A549 treated with Mapracorat at 1 μM for 4 hours (cell line): ENCODE results near the gene NDUFA11. TPM values are rescaled to one million over a fixed set of nuclear protein-coding genes. Genes with fewer than 3 reads are reported as not detected.

Experiments
- total RNA-seq: library from RNA; stranded (reverse); fragments of 200-300 nt; extraction: Qiagen RNA extraction; gene quantifications from 5 replicates; pipeline ENCODE4 v1.2.3, GENCODE V29; 2022

Gene NDUFA11
- total RNA-seq = 217 to 311 TPM (median 290 TPM) in 5 replicates

GRCh38 chr19:5903624-5904351 lies at the start of gene NDUFA11:
NDUFA11 (minus strand) TSS chr19:5903790; CDS start chr19:5903708, 82 bp downstream.

GRCh38 chr19:5913739-5914357 lies 10.3 kb upstream of the NDUFA11 start, which contains the start of gene CAPS:
CAPS (plus strand) TSS chr19:5914254; CDS start chr19:5914407, 153 bp downstream.

GRCh38 chr19:5904352-5905113 lies 943 bp upstream of the NDUFA11 start, which contains the start of gene VMAC:
VMAC (plus strand) TSS chr19:5904872; CDS start chr19:5904891, 19 bp downstream.

GRCh38 chr19:5851302-5851701 lies 52.3 kb downstream of the NDUFA11 start, which contains the start of gene FUT3:
FUT3 (minus strand) TSS chr19:5851449.

Other genes starting within 250 kb of the NDUFA11 start
- 46.9 to 73.1 TPM (median 68.7 TPM) in 5 replicates for gene MICOS13, start 223.3 kb downstream of the NDUFA11 start, total RNA-seq
- 3.6 to 5.3 TPM (median 4.3 TPM) in 5 replicates for gene HSD11B1L, start 222.8 kb downstream of the NDUFA11 start, total RNA-seq
- gene RPL36, start 213.5 kb downstream of the NDUFA11 start, total RNA-seq = 762 to 861 TPM (median 781 TPM) in 5 replicates
- gene LONP1, start 183.6 kb downstream of the NDUFA11 start, total RNA-seq = 45.3 to 65.6 TPM (median 59.0 TPM) in 5 replicates
- gene CATSPERD, start 183.2 kb downstream of the NDUFA11 start, total RNA-seq = not detected in 5 replicates
- 1.7 to 3.3 TPM (median 2.6 TPM) in 5 replicates for gene PRR22, start 119.0 kb downstream of the NDUFA11 start, total RNA-seq
- gene DUS3L, start 112.6 kb downstream of the NDUFA11 start, total RNA-seq = 25.9 to 34.8 TPM (median 28.7 TPM) in 5 replicates
- 0.36 to 1.4 TPM (median 0.73 TPM) in 5 replicates for gene NRTN, start 98.7 kb downstream of the NDUFA11 start, total RNA-seq
- 0.15 TPM in 1 of 5 replicates, not detected in the others for gene FUT6, start 64.1 kb downstream of the NDUFA11 start, total RNA-seq
- 0.06 TPM in 1 of 5 replicates, not detected in the others for gene FUT3, start 52.3 kb downstream of the NDUFA11 start, total RNA-seq
- not detected in 5 replicates for gene FUT5, start 33.2 kb downstream of the NDUFA11 start, total RNA-seq
- 0.35 to 0.87 TPM (median 0.51 TPM) in 5 replicates for gene VMAC, start 1.1 kb upstream of the NDUFA11 start, total RNA-seq
- gene CAPS, start 10.5 kb upstream of the NDUFA11 start, total RNA-seq = 0.74 to 1.2 TPM (median 0.95 TPM) in 5 replicates
- gene RANBP3, start 74.3 kb upstream of the NDUFA11 start, total RNA-seq = 40.0 to 43.3 TPM (median 42.3 TPM) in 5 replicates
- 4.8 to 7.0 TPM (median 5.9 TPM) in 5 replicates for gene RFX2, start 206.7 kb upstream of the NDUFA11 start, total RNA-seq
- gene ACSBG2, start 231.9 kb upstream of the NDUFA11 start, total RNA-seq = not detected in 5 replicates